Measurements from ENCODE around the gene AP4B1.

Gene AP4B1

GRCh38 chr1:113891631-113892220 lies 12.9 kb downstream of the AP4B1 start:
- no peak for DNase-seq

- DNase-seq, result no peak
Measured at GRCh38 chr1:113890816-113891215, 13.8 kb downstream of the AP4B1 start.

GRCh38 chr1:113887402-113888175 lies 17.0 kb downstream of the AP4B1 start, which contains the start of gene BCL2L15:
Gene BCL2L15, minus strand, starts transcription at chr1:113887581. Its CDS starts 206 bp downstream, at chr1:113887375.
- DNase-seq, result no peak

GRCh38 chr1:113886417-113887401 lies 17.9 kb downstream of the AP4B1 start:
- no peak for DNase-seq

- DNase-seq, result no peak
Measured at GRCh38 chr1:113881661-113882060, 22.9 kb downstream of the AP4B1 start.

- no peak for DNase-seq
Measured at GRCh38 chr1:113879739-113880038, 24.9 kb downstream of the AP4B1 start.

GRCh38 chr1:113876176-113876575 lies 28.4 kb downstream of the AP4B1 start:
- no peak for DNase-seq

- DNase-seq, result no peak
Measured at GRCh38 chr1:113875714-113876113, 28.9 kb downstream of the AP4B1 start.

GRCh38 chr1:113874012-113874879 lies 30.4 kb downstream of the AP4B1 start:
- DNase-seq, result no peak

GRCh38 chr1:113872219-113872935 lies 32.2 kb downstream of the AP4B1 start:
- no peak for DNase-seq

- DNase-seq, result no peak
Measured at GRCh38 chr1:113871597-113872113, 32.9 kb downstream of the AP4B1 start, which contains the start of gene PTPN22. Gene PTPN22, minus strand, starts transcription at chr1:113871712.

- DNase-seq, result no peak
Measured at GRCh38 chr1:113870778-113871177, 33.8 kb downstream of the AP4B1 start.

GRCh38 chr1:113868387-113869083 lies 36.1 kb downstream of the AP4B1 start:
- no peak for DNase-seq

GRCh38 chr1:113861641-113862040 lies 43.0 kb downstream of the AP4B1 start:
- DNase-seq, result no peak

GRCh38 chr1:113860891-113861290 lies 43.7 kb downstream of the AP4B1 start:
- no peak for DNase-seq

- no peak for DNase-seq
Measured at GRCh38 chr1:113859478-113860175, 45.0 kb downstream of the AP4B1 start.

GRCh38 chr1:113858982-113859381 lies 45.6 kb downstream of the AP4B1 start:
- DNase-seq, result no peak

- DNase-seq, result no peak
Measured at GRCh38 chr1:113858418-113858817, 46.2 kb downstream of the AP4B1 start.

GRCh38 chr1:113857776-113858175 lies 46.8 kb downstream of the AP4B1 start:
- DNase-seq, result no peak

GRCh38 chr1:113856401-113856790 lies 48.2 kb downstream of the AP4B1 start:
- DNase-seq, result no peak

Data from retina (tissue), 1 donor.